ENCODE measurements around the gene NAGPA.

DNA sequence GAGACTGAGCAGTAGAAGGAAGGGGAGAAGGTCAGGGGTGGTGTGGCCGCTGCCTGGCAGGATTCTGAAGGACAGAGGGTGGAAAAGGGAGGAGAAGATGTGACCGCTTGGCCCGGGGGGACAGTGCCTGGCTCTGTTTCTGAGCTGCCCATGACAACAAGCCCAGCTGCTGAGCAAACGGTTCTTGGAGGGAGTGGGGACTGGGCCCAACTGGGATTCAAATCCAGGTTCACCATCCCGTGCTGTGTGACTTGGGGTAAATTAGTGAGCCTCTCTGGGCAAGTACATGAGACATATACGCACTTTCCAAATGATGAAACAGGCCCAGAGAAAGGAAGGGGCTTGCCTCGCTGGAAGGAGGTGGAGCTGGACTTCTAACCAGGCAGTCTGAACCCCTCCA, 52.3 kb downstream of the NAGPA start:
- TF ChIP-seq EP300 (IDR thresholded peaks at IDR 0.05; ENCODE audit: borderline replicate concordance), result no peak
- TF ChIP-seq TAF1 (IDR thresholded peaks at IDR 0.05; ENCODE audit: low read depth), result no peak
- no peak for TF ChIP-seq TEAD4 (IDR thresholded peaks at IDR 0.05)
- TF ChIP-seq RAD21 (IDR thresholded peaks at IDR 0.05; ENCODE audit: low read depth), result no peak
- TF ChIP-seq FOXM1 (IDR thresholded peaks at IDR 0.05; ENCODE audit: borderline replicate concordance, low read depth), result no peak
- TF ChIP-seq ZBTB7A (IDR thresholded peaks at IDR 0.05; ENCODE audit: low read depth), result no peak
- TF ChIP-seq, protein P1, sequence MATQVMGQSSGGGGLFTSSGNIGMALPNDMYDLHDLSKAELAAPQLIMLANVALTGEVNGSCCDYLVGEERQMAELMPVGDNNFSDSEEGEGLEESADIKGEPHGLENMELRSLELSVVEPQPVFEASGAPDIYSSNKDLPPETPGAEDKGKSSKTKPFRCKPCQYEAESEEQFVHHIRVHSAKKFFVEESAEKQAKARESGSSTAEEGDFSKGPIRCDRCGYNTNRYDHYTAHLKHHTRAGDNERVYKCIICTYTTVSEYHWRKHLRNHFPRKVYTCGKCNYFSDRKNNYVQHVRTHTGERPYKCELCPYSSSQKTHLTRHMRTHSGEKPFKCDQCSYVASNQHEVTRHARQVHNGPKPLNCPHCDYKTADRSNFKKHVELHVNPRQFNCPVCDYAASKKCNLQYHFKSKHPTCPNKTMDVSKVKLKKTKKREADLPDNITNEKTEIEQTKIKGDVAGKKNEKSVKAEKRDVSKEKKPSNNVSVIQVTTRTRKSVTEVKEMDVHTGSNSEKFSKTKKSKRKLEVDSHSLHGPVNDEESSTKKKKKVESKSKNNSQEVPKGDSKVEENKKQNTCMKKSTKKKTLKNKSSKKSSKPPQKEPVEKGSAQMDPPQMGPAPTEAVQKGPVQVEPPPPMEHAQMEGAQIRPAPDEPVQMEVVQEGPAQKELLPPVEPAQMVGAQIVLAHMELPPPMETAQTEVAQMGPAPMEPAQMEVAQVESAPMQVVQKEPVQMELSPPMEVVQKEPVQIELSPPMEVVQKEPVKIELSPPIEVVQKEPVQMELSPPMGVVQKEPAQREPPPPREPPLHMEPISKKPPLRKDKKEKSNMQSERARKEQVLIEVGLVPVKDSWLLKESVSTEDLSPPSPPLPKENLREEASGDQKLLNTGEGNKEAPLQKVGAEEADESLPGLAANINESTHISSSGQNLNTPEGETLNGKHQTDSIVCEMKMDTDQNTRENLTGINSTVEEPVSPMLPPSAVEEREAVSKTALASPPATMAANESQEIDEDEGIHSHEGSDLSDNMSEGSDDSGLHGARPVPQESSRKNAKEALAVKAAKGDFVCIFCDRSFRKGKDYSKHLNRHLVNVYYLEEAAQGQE (IDR thresholded peaks at IDR 0.05; ENCODE audit: low read depth), result no peak
- TF ChIP-seq, protein P2, sequence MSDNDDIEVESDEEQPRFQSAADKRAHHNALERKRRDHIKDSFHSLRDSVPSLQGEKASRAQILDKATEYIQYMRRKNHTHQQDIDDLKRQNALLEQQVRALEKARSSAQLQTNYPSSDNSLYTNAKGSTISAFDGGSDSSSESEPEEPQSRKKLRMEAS (IDR thresholded peaks at IDR 0.05), result no peak
- TF ChIP-seq, protein P3, sequence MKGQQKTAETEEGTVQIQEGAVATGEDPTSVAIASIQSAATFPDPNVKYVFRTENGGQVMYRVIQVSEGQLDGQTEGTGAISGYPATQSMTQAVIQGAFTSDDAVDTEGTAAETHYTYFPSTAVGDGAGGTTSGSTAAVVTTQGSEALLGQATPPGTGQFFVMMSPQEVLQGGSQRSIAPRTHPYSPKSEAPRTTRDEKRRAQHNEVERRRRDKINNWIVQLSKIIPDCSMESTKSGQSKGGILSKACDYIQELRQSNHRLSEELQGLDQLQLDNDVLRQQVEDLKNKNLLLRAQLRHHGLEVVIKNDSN (IDR thresholded peaks at IDR 0.05), result no peak
- no peak for TF ChIP-seq EGR1 (IDR thresholded peaks at IDR 0.05)
- no peak for TF ChIP-seq NFIC (IDR thresholded peaks at IDR 0.05)
- no peak for TF ChIP-seq YY1 (IDR thresholded peaks at IDR 0.05; ENCODE audit: low read depth)
- no peak for TF ChIP-seq CEBPB (IDR thresholded peaks at IDR 0.05)

All from Ishikawa (cell line).